GM21576 (cell line): ENCODE measurements around the gene WIZ.
"Not testable (repeated sequence)": the region's sequence is repeated elsewhere in the genome, so short reads cannot be mapped to it uniquely, and the experiment has no call there.

Experiments used
- ATAC-seq: cut with Tn5 transposase; IDR thresholded peaks from one replicate; pipeline ENCODE4 v1.9.1; 2021; ENCODE audit warnings: mild to moderate bottlenecking, moderate library complexity; ENCODE audit not compliant: unreplicated experiment

The WIZ gene

DNA sequence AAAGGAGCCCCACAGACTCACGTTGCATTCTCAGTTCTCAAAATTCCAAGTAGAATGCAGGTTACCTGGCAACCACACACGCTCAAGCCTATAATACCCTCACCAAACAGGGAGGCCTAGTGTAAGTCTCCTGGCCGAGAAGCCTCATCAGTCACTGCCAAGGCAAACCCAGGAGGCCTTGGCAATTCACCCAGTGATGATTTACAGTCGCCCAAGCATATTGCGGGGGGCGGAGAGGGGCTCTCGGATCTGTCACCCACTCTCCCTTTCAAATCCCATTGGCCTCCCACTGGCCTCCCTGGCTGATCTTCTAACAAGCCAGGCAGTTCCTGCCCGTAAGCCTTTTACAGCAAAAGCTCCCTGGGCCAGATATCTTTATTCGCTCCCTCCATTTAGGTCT, 32.1 kb downstream of the WIZ start:
- no peak for ATAC-seq

DNA sequence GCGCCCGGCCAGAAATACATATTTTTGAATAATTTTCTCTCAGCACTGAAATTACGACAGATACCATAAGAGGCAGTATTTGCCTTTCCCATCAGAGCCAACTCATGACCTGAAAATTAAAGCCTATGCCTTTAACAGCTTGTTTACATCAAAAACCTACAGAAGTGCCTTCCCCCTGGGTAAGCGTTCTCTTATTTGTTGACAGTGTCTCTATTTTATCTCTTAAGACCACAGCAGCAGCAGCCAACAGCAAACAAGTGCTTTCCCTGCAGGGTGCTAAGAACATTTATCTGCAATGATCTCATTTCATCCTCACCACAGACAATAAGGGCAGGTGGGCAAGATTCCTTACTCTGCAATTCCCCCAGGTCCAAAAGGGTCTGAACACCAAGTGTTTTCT, 36.9 kb downstream of the WIZ start:
- ATAC-seq = no peak

DNA sequence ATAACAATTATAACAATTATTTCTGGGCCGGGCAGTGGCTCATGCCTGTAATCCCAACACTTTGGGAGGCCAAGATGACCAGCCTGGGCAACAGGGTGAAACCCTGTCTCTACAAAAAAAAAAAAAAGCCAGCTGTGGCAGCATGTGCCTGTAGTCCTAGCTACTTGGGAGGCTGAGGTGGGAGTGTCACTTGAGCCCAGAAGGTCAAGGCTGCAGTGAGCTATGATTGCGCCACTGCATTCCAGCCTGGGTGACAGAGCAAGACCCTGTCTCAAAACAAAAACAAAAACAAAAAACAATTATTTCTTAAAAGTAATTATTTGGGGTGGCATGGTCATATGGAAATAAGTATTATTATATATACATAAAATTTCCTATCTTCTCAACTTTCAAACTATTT, 38.4 kb downstream of the WIZ start:
- not testable (repeated sequence) for ATAC-seq

DNA sequence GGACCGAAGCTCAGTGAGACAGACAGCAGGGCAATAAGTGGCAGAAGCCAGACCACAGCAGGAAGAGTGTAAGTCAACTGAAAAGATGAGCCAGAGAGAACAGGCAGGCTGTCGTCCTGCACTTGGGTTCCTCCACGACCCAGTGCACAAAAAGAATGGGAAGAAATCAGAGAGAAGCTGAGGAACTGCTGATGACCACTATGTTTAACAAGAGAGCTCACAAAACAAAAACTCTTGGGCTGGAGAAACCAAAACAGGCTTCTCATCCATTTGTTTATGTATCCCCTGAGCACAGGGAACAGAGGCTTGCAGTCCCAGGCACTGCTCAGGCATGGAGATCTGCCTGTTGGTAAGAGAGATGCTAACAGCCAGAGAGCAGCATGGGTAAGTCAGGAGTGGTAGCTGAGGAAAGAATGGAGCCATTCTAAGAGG, 45.0 kb downstream of the WIZ start:
- no peak for ATAC-seq

DNA sequence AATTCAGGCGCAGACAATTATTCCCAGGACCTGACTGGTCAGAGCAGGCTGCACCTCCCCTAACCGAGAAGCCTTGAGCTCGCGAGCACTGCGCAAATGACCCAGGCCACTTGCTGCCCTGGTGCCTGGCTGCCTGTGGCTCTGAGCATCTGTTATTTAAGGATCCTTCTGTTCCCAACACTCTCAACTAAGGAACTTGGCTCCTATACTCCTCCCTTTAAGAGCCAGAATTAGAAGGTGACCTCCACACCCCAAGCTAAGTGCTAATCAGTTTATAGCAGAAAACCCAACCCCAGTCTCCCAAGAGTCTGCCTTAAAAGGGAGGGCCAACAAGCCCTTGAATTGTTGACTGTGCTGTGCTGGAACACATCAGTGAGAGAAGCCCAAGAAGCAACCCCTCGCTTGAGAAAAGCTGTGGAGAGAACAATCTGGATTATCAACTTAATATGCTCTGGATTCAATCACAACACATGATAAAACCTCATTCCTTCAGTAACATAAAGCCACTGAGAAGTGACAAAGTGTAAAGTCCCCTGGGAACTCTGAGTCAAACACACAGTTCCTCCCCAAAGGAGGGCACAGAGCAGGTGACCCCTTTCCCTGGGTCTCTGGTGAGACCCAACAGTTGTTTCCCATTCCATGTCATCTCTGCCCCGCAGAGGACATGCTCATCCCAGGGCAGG, 45.5 kb downstream of the WIZ start:
- no peak for ATAC-seq

DNA sequence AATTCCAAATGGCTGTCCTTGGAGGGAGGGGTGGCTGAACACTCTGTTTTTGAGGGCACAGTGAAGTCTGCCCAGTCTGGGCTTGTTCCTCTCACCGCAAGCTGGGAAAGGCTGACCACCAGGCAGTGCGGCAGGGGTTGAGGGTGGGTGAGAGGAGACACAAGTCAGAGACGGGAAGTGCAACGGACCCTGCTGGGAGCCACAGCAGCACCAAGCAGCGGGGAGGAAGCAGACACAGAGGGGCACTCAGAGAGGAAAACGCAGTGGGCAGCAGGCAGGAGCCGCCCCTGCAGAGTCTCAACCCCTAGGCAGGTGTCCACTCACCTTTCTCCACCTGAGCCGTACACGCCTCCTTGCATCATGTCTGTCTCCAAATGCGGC, 46.6 kb downstream of the WIZ start:
- no peak for ATAC-seq

DNA sequence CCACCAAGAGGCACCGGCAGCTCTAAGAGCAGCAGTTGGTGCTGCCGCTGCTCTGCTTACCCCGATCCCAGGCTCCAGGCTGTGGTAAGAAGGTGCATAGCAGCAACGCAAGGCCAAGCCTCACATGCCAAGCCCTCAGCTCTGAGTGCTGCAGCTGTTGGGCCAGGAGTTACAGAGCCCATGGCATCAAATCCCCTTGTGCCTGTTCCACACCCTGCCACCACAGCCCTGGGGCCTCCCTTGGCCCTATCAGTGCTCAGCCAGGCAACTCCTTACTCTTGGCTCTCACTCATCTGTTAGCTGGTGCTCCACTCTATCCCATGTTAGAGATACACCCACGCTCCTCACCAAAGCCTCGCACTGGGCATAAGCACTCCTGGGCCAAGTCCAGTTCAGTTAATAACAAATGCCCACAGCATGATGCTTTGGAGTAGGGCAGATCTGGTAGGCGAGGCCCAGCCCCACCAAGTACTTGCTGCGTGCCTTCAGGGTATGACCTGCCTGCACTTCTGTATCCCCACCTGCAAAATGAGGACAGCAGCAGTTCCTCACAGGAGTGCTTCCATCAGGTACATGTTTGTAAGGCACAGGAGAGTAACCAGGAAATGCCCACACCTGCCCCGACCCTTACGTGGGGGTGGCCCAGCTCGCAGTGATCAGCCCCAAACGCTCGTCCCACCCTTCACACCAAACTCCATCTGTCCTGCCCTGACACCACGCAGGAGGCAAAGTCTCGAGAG, 47.2 kb downstream of the WIZ start:
- no peak for ATAC-seq

DNA sequence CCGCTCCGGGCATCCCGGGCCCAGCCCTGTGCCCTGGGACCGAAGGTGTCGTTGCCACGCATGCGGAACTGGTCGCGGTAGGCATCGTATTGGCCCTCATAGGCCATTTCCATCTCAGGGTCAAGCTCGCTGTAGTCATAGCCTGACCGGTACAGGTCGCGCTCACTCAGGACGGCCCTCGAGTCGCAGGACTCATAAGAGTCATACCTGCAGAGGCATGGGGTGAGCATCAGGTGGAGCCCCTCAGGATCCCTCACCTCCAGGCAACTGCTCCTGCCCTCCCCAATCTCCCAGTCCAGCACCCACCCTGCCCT, 48.4 kb downstream of the WIZ start:
- ATAC-seq = no peak

DNA sequence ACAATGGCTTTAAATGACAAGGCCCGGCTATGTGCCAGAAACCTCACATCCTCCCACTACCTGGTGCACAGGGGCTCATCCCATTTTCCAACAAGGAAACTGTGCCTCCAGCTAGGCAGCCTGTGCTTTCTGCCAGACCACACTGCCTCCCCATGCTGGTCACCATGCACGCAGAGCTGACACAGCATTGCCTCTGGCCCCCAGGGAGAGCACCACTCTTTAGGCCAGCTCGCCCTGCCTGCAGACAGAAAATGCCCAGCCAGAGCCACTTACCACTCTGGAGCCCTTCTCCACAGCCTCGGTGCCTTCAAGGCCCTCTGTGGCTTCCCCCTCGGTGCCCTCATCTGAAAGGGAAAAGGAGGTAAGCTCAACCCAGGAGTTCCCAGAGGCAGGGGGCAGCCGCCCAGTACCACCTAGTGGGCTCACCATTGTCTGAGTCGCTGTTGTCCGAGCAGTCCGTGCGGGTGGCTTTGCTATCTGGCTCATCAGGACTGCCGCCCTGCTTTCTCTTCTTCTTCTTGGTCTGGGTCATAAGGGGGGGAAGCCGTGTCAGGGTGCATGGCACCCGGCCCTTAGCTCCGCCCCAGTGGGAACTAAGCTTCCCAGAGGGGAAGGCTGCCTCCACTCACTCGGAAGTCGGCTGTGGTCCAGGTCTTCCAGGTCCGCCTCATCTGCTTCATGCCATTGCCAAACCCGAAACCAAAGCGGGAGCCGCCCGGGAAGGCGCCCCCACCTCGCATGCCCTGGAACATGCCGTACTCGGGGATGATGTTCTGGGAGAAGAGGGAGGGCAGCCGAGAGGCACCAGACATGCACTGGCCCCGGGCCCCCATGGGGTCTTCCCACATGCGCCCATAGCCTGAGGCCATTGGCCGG, 49.0 kb downstream of the WIZ start:
- ATAC-seq = no peak

DNA sequence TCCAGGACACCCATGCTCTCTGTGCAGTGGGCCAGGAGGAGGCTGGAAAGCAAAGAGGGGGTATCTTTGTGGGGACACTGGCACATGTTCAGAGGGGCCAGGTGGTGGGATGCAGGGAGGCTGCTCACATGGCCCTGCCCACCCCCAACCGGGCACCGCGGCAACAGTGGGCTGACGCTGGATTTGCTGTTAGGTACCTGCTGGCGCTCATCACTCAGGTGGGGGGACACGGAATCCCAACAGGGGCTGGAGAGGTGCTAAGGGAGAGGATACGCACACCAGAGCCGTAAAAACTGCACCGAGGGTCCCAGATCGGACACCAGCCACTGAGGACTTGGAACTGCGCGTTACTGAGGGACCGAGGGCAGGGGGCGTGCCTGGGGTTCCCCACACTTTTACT, 50.1 kb downstream of the WIZ start:
- no peak for ATAC-seq

DNA sequence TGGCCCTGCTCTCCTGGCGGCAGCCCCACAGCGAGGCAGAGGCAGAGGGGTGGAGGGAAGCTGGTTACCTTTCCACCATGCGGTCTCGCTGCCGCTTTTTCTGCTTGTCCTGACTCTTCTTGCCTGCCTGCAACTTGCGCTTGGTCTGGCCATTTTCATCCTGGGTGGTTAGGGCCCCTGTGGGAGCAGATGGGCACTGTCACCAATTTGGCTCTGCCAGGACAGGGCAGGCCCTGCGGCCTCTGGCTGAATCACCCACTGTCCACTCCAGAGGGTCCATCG, 50.6 kb downstream of the WIZ start:
- ATAC-seq = no peak

DNA sequence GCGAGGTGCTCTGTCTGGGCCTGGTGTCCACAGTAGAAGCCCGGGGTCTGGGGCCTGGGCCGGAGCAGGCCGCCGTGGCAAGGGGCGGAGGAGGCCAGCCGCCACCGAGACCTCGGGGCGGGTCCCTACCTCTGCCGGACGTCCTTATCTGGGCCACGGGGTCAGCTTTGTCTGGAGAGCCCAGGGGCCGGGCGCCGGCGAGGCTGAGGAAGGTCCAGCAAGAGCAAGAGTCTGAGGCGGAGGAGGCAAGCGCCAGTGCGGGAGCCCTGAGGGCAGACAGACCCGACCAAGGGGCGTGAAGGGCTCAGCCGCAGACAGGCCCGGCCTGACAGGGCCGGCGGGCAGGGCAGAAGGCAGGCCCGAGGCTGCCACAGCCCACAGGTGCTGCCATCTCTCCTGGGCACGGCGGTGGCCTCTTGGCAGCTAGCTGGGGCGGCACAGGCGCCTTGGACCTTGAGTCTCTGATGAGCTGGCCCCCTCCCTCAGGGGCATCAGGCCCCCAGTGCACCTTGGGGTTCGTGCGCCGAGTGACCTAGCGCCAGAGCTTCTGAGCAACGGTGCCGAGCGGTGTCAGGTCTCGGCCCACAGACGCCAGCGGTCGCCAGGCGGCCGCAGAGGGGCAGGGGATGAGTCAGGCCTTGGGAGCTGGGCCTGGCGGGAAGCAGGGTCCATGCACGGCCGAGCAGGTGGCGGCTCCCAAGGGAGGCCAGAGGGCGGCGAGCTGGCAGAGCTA, 51.1 kb downstream of the WIZ start:
- no peak for ATAC-seq

DNA sequence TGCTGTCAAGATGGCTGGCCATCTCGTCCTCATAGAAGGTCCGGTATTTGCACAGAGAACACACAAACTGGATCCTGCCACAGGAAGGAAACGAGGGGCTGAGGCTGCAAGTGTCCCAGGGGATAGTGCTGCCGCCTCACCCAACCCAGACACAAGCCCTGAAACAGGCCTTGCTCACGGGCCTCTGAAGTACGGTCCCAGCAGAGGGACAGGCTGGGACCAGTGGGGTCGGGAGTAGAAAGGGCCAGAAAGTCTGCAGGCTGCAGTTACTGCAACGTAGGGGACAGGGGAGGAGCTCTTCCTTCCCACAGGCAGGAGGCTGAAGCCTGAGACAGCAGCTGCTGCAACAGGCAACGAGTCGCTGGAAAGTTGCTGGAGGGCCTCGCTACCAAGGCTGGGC, 52.0 kb downstream of the WIZ start:
- no peak for ATAC-seq

DNA sequence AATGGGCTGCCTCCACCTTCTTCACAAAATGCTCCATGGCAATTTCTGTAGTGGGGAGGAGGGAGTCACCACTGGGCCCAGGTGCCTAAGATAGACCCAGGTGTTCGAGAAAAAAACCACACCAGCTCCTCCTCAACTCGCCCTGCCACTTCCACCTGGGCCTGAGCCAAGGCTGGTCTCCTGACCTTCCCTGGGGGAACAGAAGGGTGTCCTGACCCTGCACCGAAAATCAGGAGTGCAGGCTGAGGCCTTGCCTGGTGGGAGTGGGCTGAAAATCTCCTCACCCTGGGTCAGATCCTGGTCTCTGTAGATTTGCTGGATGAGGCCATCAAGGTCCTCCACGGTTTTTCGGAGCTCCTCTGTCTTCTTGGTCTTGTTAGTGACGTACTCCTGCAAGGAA, 52.5 kb downstream of the WIZ start:
- ATAC-seq = no peak

DNA sequence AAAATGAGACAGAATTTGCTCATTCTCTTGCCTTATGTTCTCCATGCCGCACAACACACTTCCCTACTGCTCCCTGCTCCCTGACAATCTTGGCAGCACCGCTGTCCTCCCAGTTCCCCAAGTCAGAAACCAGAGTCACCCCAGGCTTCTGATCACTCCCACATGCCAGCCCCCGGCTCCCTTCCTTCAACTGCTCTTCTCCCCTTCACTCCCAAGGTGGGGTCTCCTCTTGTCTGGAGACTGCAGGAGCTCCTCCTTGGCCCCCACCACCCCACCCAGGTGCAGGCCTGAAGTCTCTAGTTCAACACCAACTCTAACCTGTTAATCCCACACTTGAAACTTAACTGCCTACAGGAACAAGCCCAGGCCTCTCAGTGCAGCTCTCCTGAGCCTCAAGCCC, 53.3 kb downstream of the WIZ start:
- ATAC-seq = no peak

DNA sequence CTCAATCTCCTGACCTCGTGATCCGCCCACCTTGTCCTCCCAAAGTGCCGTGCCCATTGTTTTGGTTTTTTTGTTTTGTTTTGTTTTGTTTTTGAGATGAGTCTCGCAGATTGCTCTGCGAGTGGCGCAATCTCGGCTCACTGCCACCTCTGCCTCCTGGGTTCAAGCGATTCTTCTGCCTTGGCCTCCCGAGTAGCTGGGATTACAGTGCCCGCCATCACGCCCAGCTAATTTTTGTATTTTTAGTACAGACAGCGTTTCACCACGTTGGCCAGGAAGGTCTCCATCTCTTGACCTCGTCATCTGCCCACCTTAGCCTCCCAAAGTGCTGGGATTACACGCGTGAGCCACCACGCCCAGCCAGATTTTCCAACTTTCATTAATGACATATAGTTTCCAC, 54.5 kb downstream of the WIZ start:
- not testable (repeated sequence) for ATAC-seq

DNA sequence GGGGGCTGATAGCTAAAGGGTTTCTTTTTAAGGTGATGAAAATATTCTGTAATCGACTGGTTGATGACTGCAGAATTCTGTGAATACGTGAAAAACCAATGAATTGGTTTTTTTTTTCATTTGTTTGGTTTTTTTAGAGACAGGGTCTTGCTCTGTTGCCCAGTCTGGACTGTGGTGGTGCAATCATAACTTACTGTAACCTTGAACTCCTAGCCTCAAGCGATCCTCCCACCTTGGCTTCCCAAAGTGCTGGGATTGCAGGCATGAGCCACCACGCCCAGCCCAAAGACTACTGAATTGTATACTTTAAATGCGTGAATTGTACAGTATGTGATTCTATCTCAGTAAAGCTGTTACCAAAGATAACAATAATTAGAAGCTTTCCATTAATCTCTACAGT, 55.3 kb downstream of the WIZ start:
- no peak for ATAC-seq

DNA sequence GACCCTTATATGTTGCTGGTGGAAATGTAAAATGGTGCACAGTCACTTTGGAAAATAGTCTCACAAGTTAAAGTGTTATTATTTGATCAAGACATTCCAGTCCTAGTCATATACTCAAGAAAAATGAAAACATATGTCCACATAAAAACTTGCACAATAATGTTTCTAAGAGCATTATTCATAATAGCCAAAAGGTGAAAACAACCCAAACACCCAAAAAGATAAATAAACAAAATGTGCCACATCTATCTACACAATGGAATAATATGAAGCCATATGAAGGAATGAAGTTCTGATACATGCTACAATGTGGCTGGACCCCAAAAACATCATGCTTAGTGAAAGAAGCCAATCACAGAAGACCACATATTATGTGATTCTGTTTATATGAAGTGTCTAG, 55.8 kb downstream of the WIZ start:
- ATAC-seq = no peak

DNA sequence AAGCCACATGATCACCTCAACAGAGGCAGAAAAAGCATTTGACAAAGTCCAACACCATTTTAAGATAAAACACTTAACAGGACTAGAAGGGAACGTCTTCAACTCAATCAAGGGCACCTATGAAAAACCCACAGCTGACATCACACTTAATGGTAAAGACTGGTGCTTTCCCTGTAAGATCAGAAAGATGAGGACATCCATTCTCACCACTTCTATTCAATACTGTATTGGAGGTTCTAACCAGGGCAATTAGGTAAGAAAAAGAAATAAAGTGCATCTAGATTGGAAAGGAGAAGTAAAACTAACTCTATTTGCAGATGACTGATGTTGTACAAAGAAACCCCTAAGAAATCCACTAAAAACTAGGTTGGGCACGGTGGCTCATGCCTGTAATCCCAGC, 58.9 kb downstream of the WIZ start:
- no peak for ATAC-seq

DNA sequence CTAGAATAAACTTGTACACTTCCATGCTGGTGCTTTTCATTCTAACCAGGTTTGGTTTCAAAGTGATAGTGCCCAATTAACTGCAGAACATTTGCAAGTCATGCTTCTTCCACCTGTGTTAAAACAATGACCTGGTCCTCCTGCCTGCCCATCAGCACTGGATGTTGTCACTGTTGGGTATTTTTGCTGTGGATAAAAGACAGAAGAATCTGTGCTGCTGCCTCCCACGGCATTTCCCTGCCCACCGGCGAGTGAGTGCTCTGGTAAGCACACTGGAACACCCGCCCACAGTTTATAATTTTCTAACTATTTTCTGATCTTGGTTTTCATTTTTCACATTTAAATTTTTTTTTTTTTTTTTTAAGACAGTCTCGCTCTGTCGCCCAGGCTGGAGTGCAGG, 67.9 kb downstream of the WIZ start:
- ATAC-seq = no peak

DNA sequence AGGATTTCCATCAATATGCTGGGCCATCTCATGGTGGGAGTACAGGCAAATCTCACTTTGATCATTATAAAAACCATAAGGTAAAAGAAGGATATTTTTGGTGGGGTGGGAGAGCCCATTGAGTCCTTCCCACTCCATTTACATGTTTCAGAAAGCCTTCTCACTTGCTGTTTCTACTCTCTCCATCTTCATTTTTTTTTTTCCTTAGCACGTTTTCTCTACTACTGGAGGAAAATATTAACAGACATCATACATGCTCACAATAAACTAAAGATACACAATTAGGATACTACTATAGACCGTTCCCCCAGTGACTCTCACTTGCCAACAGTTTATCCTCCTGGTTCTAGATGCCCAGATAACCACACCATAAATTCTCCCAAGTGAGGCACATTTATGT, 68.3 kb downstream of the WIZ start:
- no peak for ATAC-seq
